ENCODE data around the gene ROPN1.

Gene ROPN1

DNA sequence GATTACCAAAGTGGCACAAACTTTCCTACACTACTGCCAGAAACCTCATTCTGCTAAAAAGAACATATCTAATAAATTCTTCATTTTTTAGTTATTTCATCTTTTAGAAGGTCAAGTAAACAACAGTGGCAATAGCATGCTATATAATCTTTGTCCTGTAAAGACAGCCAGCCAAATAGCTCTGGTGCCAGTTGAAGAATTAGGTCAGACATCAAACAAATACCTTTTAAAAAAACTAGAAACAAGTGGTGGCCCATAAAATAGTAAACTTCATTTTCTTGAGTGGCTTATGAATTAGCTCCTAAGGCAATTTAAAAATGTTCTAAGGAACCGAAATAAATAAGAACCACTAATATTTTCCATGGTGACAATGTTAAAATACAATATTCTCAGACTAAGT is 50.4 kb downstream of the ROPN1 start:
- no peak for DNase-seq
- Mint-ChIP-seq H3K9me3 (no peaks in the 10 kb centered on the region), H3K36me3 (ENCODE audit: low read depth) (peaks cover 87% of the 10 kb centered on the region), H3K27me3 (no peaks in the 10 kb centered on the region), H3K4me3 (no peak overlapping the region), H3K27ac (no peak overlapping the region), H3K4me1 (ENCODE audit: low read depth) (no peaks in the 10 kb centered on the region)

DNA sequence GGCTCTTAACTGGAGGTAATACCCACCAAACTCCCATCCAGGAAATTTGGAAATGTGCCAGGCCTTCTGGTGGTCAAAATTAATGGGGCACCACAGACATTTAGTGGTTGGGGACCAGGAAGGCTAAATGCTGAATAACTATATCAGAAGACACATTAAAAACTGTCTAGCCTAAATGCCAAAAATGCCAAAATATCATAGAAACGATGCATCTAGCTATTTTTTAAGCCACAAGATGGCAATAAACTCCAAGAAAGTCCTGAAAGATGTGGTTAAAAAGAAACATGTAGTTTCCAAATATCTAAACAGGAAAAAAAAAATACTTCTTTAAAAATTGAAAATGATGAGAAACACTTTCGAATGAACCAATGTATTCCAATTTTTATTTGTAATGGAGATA is 50.8 kb downstream of the ROPN1 start:
- Mint-ChIP-seq H3K27me3 (no peaks in the 10 kb centered on the region), H3K27ac (no peak overlapping the region), H3K4me3 (no peak overlapping the region), H3K9me3 (no peaks in the 10 kb centered on the region), H3K36me3 (ENCODE audit: low read depth) (peaks cover 87% of the 10 kb centered on the region), H3K4me1 (ENCODE audit: low read depth) (no peaks in the 10 kb centered on the region)
- no peak for DNase-seq

DNA sequence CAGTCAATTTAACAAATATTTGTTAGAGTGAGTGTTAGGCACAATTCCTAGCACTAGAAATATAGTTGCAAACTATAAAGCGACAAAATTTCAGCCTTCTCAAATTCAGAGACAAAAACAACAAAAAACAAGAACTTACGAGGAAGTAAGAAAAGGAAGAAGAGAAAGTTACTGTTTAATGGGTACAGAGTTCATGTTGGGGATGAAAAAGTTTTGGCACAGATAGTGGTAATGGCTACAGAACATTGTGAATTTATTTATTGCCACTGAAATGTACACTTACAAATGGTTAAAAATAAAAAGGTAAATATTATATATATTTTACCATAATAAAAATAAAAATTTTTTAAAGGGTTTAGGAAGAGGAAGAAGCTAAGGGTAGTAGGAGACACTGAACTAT is 52.2 kb downstream of the ROPN1 start:
- no peak for DNase-seq
- H3K4me1 Mint-ChIP-seq (ENCODE audit: low read depth), result no peaks in the 10 kb centered on the region
- H3K27me3 Mint-ChIP-seq, result no peaks in the 10 kb centered on the region
- no peaks in the 10 kb centered on the region for H3K9me3 Mint-ChIP-seq
- no peak overlapping the region for H3K27ac Mint-ChIP-seq
- no peak overlapping the region for H3K4me3 Mint-ChIP-seq
- H3K36me3 Mint-ChIP-seq (ENCODE audit: low read depth), result peaks cover 87% of the 10 kb centered on the region

DNA sequence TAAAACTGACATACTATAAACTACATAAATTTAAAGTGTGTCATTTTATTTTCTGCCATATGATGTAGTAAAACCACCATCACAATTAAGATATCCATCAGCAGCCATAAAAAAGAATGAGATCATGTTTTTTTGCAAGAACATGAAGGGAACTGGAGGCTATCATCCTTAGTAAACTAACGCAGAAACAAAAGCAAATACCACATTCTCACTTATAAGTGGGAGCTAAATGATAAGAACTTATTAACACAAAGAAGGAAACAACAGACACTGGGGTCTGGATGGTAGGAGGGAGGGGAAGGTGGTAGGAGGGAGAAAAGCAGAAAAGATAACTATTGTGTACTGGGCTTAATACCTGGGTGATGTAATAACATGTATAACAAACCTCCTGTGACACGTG is 55.5 kb downstream of the ROPN1 start:
- peaks cover 84% of the 10 kb centered on the region for H3K36me3 Mint-ChIP-seq (ENCODE audit: low read depth)
- no peaks in the 10 kb centered on the region for H3K27me3 Mint-ChIP-seq
- no peak for DNase-seq
- H3K9me3 Mint-ChIP-seq, result no peaks in the 10 kb centered on the region
- H3K27ac Mint-ChIP-seq, result no peak overlapping the region
- H3K4me3 Mint-ChIP-seq, result no peak overlapping the region
- no peaks in the 10 kb centered on the region for H3K4me1 Mint-ChIP-seq (ENCODE audit: low read depth)

DNA sequence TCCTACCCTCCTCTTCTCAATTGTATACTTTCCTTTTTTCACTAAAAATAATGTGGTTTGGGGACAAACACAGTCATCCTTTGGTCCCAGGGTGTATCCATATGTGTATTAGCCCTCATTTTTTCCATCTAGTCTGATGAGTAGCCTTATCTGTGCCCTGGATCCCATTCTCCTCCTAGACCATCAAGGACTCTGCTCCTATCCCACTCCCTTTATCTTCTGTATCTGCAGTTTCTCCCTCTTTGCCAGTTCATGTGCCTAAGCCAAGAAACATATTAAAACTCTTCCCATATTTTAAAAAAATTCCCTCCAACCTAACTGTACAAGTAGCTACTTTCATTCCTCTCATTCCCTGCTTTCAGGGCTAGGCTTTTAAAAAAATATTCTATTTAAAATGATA is 56.1 kb downstream of the ROPN1 start:
- H3K36me3 Mint-ChIP-seq (ENCODE audit: low read depth), result peaks cover 84% of the 10 kb centered on the region
- H3K4me3 Mint-ChIP-seq, result no peak overlapping the region

DNA sequence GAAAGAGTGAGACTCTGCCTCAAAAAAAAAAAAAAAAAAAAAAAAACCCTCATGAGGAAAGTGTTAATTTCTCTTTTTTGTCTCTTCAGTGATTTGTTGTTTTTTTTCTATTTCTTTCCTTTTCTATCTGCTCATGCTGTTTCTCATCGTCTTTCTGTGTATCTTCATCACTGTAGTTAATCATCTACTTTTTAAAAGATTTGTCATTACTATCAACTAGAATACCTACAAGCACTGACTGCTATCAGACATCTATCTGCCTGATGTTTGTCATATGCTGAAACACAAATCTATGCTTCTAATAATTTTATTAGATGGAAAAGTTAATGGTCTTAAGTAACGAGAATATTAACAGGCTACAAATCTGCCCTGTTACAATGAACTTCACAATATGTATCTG is 57.7 kb downstream of the ROPN1 start:
- no peak overlapping the region for H3K4me3 Mint-ChIP-seq
- DNase-seq, result no peak
- H3K4me1 Mint-ChIP-seq (ENCODE audit: low read depth), result no peaks in the 10 kb centered on the region
- no peaks in the 10 kb centered on the region for H3K9me3 Mint-ChIP-seq
- peaks cover 85% of the 10 kb centered on the region for H3K36me3 Mint-ChIP-seq (ENCODE audit: low read depth)
- H3K27me3 Mint-ChIP-seq, result no peaks in the 10 kb centered on the region
- H3K27ac Mint-ChIP-seq, result no peak overlapping the region

More for the DNA sequence above, 56.1 kb downstream of the ROPN1 start:
- no peak for DNase-seq
- Mint-ChIP-seq H3K4me1 (ENCODE audit: low read depth) (no peaks in the 10 kb centered on the region), H3K27me3 (no peaks in the 10 kb centered on the region), H3K27ac (no peak overlapping the region), H3K9me3 (no peaks in the 10 kb centered on the region)

DNA sequence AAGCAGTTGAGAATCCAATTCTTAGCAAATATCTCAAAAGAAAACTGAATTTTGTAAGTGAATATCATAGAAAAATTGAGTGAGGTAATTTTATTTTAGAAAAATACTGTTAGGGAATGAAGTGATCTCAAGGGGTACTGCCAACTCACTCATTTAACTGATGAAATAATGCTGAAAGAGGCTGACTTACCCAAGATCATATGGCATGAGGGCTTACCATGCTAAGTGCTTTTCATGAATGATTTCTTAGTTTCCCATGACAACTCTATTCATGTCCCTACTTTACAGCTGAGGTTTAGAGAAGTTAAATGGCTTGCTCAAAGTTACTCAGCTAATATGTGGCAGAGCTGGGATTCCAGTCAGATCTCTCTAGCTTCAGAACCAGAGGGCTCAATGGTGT is 61.5 kb downstream of the ROPN1 start:
- DNase-seq, result no peak
- no peak overlapping the region for H3K4me3 Mint-ChIP-seq
- peaks cover 81% of the 10 kb centered on the region for H3K36me3 Mint-ChIP-seq (ENCODE audit: low read depth)

DNA sequence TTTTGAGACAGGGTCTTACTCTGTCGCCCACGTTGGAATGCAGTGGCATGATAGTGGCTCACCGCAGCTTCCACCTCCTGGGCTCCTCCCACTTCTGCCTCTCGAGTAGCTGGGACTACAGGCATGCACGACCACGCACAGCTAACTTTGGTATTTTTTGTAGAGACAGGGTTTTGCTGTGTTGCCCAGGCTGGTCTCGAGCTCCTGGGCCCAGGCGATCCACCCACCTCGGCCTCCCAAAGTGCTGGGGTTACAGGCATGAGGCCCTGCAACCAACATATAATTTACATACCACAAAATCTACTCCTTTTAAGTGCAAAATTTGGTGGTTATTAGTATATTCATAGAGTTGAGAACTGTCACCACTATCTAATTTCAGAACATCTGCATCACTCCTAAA is 62.6 kb downstream of the ROPN1 start:
- H3K27ac Mint-ChIP-seq, result no peak overlapping the region
- peaks cover 80% of the 10 kb centered on the region for H3K36me3 Mint-ChIP-seq (ENCODE audit: low read depth)
- no peaks in the 10 kb centered on the region for H3K27me3 Mint-ChIP-seq
- H3K9me3 Mint-ChIP-seq, result peaks cover 2% of the 10 kb centered on the region
- DNase-seq, result no peak
- no peaks in the 10 kb centered on the region for H3K4me1 Mint-ChIP-seq (ENCODE audit: low read depth)
- no peak overlapping the region for H3K4me3 Mint-ChIP-seq

More for the DNA sequence above, 61.5 kb downstream of the ROPN1 start:
- H3K27ac Mint-ChIP-seq, result no peak overlapping the region
- no peaks in the 10 kb centered on the region for H3K9me3 Mint-ChIP-seq
- no peaks in the 10 kb centered on the region for H3K27me3 Mint-ChIP-seq
- no peaks in the 10 kb centered on the region for H3K4me1 Mint-ChIP-seq (ENCODE audit: low read depth)

DNA sequence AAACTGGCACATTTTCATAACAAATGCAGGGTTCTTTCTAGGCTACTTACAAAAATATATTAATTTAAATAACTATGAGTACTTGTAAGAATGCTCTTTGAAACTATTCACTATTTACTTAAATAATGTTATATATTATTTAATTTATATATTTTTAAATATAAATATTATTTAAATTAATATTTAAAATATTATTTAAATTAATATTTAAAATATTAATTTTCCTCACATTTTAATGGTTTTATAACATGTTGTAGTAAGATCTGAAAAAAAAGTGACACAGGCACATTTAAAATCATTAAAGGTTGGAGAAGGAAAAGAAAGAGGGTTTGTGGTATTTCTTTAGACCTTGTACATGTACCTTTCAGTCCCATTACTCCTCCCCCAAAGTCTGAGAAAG is 65.5 kb downstream of the ROPN1 start:
- DNase-seq, result no peak
- Mint-ChIP-seq H3K27me3 (no peaks in the 10 kb centered on the region), H3K4me3 (no peak overlapping the region), H3K4me1 (ENCODE audit: low read depth) (no peaks in the 10 kb centered on the region), H3K27ac (no peak overlapping the region), H3K9me3 (peaks cover 27% of the 10 kb centered on the region), H3K36me3 (ENCODE audit: low read depth) (peaks cover 85% of the 10 kb centered on the region)

DNA sequence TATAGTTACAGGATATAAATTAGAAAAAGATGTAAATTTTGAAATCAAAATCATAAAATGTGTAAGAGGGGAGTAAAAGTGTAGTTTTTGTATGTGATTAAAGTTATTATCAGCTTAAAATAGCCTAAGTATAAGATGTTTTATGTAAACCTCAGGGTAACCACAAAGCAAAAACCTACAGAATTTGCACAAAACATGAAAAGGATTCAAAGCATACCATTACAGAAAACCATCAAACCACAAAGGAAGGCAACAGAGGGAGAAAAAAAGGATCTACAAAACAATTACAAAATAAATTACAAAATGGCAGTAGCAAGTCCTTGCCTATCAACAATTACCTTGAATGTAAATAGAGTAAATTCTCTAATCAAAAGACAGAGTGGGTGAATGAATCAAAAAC is 71.1 kb downstream of the ROPN1 start:
- Mint-ChIP-seq H3K27ac (no peak overlapping the region), H3K36me3 (ENCODE audit: low read depth) (peaks cover 84% of the 10 kb centered on the region), H3K9me3 (peaks cover 41% of the 10 kb centered on the region), H3K27me3 (no peaks in the 10 kb centered on the region), H3K4me3 (no peak overlapping the region), H3K4me1 (ENCODE audit: low read depth) (no peaks in the 10 kb centered on the region)
- no peak for DNase-seq

DNA sequence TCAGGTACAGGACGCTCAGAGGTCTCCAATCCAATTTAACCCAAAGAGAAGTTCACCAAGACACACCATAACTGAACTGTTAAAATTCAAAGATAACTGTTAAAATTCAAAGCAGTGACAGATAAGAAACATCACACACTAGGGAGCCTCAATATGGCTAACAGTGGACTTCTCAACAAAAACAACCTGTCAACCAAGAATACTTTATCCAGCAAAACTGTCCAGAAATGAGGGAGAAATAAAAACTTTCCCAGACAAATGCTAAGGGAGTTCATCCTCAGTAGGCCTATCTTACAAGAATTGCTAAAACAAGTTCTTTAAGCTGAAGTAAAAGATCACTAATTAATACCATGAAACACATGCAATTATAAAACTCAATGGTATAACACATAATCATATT is 71.5 kb downstream of the ROPN1 start:
- peaks cover 82% of the 10 kb centered on the region for H3K36me3 Mint-ChIP-seq (ENCODE audit: low read depth)
- no peak for DNase-seq
- no peaks in the 10 kb centered on the region for H3K27me3 Mint-ChIP-seq
- no peak overlapping the region for H3K27ac Mint-ChIP-seq
- no peaks in the 10 kb centered on the region for H3K4me1 Mint-ChIP-seq (ENCODE audit: low read depth)
- peaks cover 41% of the 10 kb centered on the region for H3K9me3 Mint-ChIP-seq
- no peak overlapping the region for H3K4me3 Mint-ChIP-seq

DNA sequence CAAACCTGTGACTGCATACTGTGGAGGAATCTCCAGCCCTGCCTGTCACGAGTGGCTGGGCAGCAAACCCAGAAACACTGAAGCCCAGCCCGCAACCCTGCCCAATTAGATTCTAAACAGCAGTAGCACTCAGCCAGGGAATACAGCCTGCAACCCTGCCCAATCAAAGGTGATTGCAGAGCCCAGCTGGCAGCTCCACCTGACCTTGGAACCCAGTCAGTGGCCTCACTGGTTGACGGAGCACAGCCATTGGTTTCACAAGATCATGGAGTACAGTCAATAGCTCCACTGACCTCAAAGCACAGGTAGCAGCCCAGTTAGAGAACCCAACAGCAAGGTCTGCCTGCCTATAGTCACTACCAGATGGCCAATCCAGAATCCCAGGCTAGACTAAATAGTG is 72.6 kb downstream of the ROPN1 start:
- H3K4me3 Mint-ChIP-seq, result no peak overlapping the region
- no peak overlapping the region for H3K27ac Mint-ChIP-seq
- no peaks in the 10 kb centered on the region for H3K4me1 Mint-ChIP-seq (ENCODE audit: low read depth)
- H3K9me3 Mint-ChIP-seq, result peaks cover 39% of the 10 kb centered on the region
- no peak for DNase-seq
- no peaks in the 10 kb centered on the region for H3K27me3 Mint-ChIP-seq
- H3K36me3 Mint-ChIP-seq (ENCODE audit: low read depth), result peaks cover 83% of the 10 kb centered on the region
